Measurements from ENCODE around the gene HOXC9. TPM values are rescaled to one million over a fixed set of nuclear protein-coding genes. Genes with fewer than 3 reads are reported as not detected.

HOXC9 gene
- total and polyA plus RNA-seq, 2 of the 4 experiments (the other 2 are of a cell fraction): 0.26 TPM; not detected in 1

DNA sequence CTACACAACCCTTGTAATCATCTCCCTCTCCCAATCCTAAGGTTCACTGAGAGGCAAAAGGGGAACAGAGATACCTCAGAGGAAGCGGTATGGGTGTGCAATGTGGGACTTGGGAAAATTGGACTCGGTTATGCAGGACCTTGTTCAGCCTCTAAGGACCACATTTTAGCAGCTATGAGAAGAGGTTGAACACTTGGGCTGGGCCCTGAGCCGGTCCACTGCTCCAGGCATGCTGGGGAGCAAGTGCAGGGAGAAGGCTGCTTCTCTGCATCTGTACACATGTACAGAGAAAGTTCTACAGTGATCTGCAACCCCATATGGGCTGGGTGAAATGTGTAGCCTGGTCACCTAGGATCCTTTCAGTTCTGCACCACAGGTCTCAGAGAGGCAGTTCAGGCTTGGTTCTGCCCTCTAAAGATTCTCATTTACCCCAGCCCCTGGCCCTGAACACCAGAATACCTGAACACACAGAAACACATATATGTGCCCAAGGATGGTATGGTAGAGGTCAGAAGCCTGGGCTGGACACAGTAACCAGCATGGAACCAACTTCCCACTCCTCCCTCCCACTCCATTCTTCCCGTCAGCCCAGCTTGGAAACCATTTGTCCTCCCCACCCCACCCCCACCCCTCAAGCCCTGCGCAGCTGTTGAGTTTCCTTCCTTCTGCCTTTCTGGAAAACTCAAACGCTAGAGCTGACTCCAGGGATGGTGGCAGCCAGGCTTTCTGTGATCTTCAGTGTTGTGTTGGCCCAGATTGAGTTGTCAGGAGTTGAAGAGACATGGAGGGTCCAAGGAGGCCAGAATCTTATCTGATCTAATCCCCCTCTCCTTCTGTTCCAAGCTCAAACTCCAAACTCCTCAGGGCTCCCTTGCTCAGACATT lies 43.3 kb downstream of the HOXC9 start:
- dilution Hi-C loops (cut with HindIII; ENCODE audit: low sequenced_read_pairs, unreplicated experiment) (no loop called here), intact Hi-C loops (cut with micrococcal nuclease) (no loop called here), in situ Hi-C loops (cut with MboI; ENCODE audit: low sequenced_read_pairs) (no loop called here)
- H3K4me3 ChIP-seq (ENCODE audit: insufficient read depth, low read depth, low read length): no peak overlapping the region
- H4K5ac ChIP-seq (ENCODE audit: low read depth, low read length): no peak overlapping the region
- H2AK9ac ChIP-seq (replicated peaks; ENCODE audit: low read depth, low read length, poor library complexity): no peak overlapping the region
- H3K23ac ChIP-seq (ENCODE audit: low read depth, low read length): no peak overlapping the region
- WGBS, 2 experiments (ENCODE audit: extremely low coverage in 2 of 2, insufficient read length in 1 of 2): 25% methylated on average over 1 of the region's 6 CpGs; no CpG with 5 or more reads in 1 of the 2 experiments
- no peak overlapping the region for H2BK20ac ChIP-seq (ENCODE audit: low read depth, low read length)
- no peaks in the 10 kb centered on the region for H3K36me3 ChIP-seq (ENCODE audit: control insufficient read depth, insufficient read depth, low read length)
- H2BK15ac ChIP-seq (ENCODE audit: low read depth, low read length): no peak overlapping the region
- no peak overlapping the region for H3K18ac ChIP-seq (ENCODE audit: low read depth, low read length)
- no peaks in the 10 kb centered on the region for H3K4me1 ChIP-seq (ENCODE audit: control insufficient read depth, insufficient read depth, low read length)
- no TSS peak for BruUV-seq (replicated peaks)
- no peak overlapping the region for H2BK5ac ChIP-seq (ENCODE audit: low read depth, low read length, poor library complexity, severe bottlenecking)
- POLR2A ChIA-PET (ENCODE audit: unreplicated experiment): no interaction called here
- H3K56ac ChIP-seq (ENCODE audit: extremely low read depth, insufficient read depth, low read length): no peak overlapping the region
- TF ChIP-seq MXI1 (IDR thresholded peaks at IDR 0.05; ENCODE audit: borderline replicate concordance, low read depth, low read length): no peak
- TF ChIP-seq MAZ (IDR thresholded peaks at IDR 0.05; ENCODE audit: borderline replicate concordance, low read depth, low read length): no peak
- TF ChIP-seq, protein P1, sequence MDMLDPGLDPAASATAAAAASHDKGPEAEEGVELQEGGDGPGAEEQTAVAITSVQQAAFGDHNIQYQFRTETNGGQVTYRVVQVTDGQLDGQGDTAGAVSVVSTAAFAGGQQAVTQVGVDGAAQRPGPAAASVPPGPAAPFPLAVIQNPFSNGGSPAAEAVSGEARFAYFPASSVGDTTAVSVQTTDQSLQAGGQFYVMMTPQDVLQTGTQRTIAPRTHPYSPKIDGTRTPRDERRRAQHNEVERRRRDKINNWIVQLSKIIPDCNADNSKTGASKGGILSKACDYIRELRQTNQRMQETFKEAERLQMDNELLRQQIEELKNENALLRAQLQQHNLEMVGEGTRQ (IDR thresholded peaks at IDR 0.05; ENCODE audit: low read depth, low read length): no peak
- no peak for TF ChIP-seq RFX5 (IDR thresholded peaks at IDR 0.05; ENCODE audit: low read depth, low read length)
- H4K91ac ChIP-seq (ENCODE audit: insufficient read depth, low read depth, low read length): no peak overlapping the region
- H2AK5ac ChIP-seq (ENCODE audit: low read depth, low read length): no peak overlapping the region
- H3K9me3 ChIP-seq (ENCODE audit: control insufficient read depth, insufficient read depth, low read length): 0 out of 2 replicates have a peak, but pooled peaks cover 2% of the 10 kb centered on the region
- no peak overlapping the region for H3K14ac ChIP-seq (replicated peaks; ENCODE audit: low read depth, low read length)
- no peak overlapping the region for H2AFZ ChIP-seq (replicated peaks; ENCODE audit: low read length, poor library complexity)
- no peaks in the 10 kb centered on the region for H3K79me1 ChIP-seq (ENCODE audit: low read depth in 1 of 2, low read length in 2 of 2)
- H3K27me3 ChIP-seq (ENCODE audit: control insufficient read depth, insufficient read depth, low read length): peaks cover 76% of the 10 kb centered on the region
- no peak for ATAC-seq (ENCODE audit: low read depth)
- H3K9ac ChIP-seq (ENCODE audit: low read depth, low read length): no peak overlapping the region
- H4K8ac ChIP-seq (ENCODE audit: low read depth in 2 of 2, low read length in 2 of 2): no peak overlapping the region
- no peaks in the 10 kb centered on the region for H4K20me1 ChIP-seq (ENCODE audit: insufficient read depth, low read length)
- H3K9me1 ChIP-seq (ENCODE audit: insufficient read depth, low read length): no peaks in the 10 kb centered on the region
- no peak for DNase-seq
- no peak overlapping the region for H3K27ac ChIP-seq (ENCODE audit: insufficient read depth, low read length)
- H3K4me2 ChIP-seq (ENCODE audit: low read depth, low read length): no peak overlapping the region
- CTCF ChIA-PET: no interaction called here
- H3K4ac ChIP-seq (ENCODE audit: low read depth, low read length): no peak overlapping the region
- H2BK120ac ChIP-seq (ENCODE audit: low read depth, low read length): no peak overlapping the region
